Nephron progenitor cell (in vitro differentiated cells): Measurements from ENCODE around the gene ARMC3.

Experiments used
- DNase-seq: peaks from one replicate; pipeline ENCODE4 v3.0.0; 2021
- H3K27ac Mint-ChIP-seq: 2 replicates; pipeline ENCODE4 v1.8.0; 2021; ENCODE audit warnings: mild to moderate bottlenecking, moderate library complexity, mixed read lengths
- H3K27me3 Mint-ChIP-seq: 2 replicates; pipeline ENCODE4 v1.8.0; 2021; ENCODE audit warnings: mild to moderate bottlenecking, low read depth, mixed read lengths; ENCODE audit not compliant: poor library complexity
- H3K36me3 Mint-ChIP-seq: 2 replicates; pipeline ENCODE4 v1.8.0; 2021; ENCODE audit warnings: low read depth, mixed read lengths
- H3K4me1 Mint-ChIP-seq: 2 replicates; pipeline ENCODE4 v1.8.0; 2021; ENCODE audit warnings: mixed read lengths
- H3K4me3 Mint-ChIP-seq: 2 replicates; pipeline ENCODE4 v1.8.0; 2021; ENCODE audit warnings: mild to moderate bottlenecking, moderate library complexity, mixed read lengths
- H3K9me3 Mint-ChIP-seq: 2 replicates; pipeline ENCODE4 v1.8.0; 2021; ENCODE audit warnings: mild to moderate bottlenecking, moderate library complexity, mixed read lengths
- TF ChIP-seq, protein P1 (sequence below): fragments of 200-600 bp; sonication (generic); IDR thresholded peaks from 2 replicates; pipeline ENCODE4 v1.5.0; 2021; ENCODE audit warnings: antibody characterized with exemption

ARMC3 gene

DNA sequence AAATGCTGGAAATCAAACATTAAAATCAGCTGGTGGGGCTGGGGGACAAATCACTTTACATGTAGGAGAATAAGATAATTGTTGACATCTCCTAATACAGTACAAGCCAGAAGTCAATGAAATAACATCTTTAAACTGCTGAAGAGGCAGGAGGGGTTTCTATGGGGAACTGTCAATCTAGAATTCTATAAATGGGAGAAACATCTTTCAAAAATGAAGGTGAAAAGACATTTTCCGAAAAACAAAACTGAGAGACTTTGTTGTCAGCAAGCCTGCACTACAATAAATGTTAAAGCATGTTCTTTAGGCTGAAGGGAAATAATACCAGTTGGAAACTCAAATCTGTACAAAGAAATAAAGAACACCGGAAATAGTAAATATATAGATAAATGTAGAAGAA is 150.3 kb downstream of the ARMC3 start:
- H3K36me3 Mint-ChIP-seq, result peaks cover 22% of the 10 kb centered on the region
- no peak for DNase-seq
- H3K4me1 Mint-ChIP-seq, result peaks cover 75% of the 10 kb centered on the region
- H3K27me3 Mint-ChIP-seq, result peaks cover 4% of the 10 kb centered on the region
- H3K27ac Mint-ChIP-seq, result no peak overlapping the region
- peaks cover 30% of the 10 kb centered on the region for H3K9me3 Mint-ChIP-seq
- no peak overlapping the region for H3K4me3 Mint-ChIP-seq
- TF ChIP-seq, protein P1, sequence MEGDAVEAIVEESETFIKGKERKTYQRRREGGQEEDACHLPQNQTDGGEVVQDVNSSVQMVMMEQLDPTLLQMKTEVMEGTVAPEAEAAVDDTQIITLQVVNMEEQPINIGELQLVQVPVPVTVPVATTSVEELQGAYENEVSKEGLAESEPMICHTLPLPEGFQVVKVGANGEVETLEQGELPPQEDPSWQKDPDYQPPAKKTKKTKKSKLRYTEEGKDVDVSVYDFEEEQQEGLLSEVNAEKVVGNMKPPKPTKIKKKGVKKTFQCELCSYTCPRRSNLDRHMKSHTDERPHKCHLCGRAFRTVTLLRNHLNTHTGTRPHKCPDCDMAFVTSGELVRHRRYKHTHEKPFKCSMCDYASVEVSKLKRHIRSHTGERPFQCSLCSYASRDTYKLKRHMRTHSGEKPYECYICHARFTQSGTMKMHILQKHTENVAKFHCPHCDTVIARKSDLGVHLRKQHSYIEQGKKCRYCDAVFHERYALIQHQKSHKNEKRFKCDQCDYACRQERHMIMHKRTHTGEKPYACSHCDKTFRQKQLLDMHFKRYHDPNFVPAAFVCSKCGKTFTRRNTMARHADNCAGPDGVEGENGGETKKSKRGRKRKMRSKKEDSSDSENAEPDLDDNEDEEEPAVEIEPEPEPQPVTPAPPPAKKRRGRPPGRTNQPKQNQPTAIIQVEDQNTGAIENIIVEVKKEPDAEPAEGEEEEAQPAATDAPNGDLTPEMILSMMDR, result no peak

DNA sequence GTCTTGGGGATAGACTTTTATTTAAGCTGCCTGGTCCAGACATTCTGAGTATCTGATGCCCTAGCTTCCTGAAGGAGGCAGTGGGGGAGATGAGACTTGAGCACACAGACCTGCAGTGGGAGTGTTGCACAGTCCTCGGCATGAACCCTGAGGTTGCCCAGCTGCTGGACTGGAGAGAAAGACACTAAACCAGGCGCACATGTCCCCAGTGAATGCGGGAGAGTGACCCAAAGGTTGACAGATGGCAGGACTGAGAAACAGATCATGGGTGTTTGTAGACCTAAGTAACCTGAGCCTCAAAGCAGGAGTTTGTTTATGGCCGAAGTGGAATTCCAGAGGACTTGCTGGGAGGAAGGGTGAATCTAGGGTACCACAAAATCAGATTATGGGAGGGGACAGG is 151.8 kb downstream of the ARMC3 start:
- Mint-ChIP-seq H3K27ac (peak overlapping the region; percentile 52), H3K9me3 (peaks cover 30% of the 10 kb centered on the region), H3K27me3 (peaks cover 1% of the 10 kb centered on the region), H3K4me3 (peak overlapping the region; percentile 26), H3K4me1 (peaks cover 70% of the 10 kb centered on the region), H3K36me3 (peaks cover 20% of the 10 kb centered on the region)
- DNase-seq, result peak; percentile 50
- TF ChIP-seq, protein P1, result no peak

DNA sequence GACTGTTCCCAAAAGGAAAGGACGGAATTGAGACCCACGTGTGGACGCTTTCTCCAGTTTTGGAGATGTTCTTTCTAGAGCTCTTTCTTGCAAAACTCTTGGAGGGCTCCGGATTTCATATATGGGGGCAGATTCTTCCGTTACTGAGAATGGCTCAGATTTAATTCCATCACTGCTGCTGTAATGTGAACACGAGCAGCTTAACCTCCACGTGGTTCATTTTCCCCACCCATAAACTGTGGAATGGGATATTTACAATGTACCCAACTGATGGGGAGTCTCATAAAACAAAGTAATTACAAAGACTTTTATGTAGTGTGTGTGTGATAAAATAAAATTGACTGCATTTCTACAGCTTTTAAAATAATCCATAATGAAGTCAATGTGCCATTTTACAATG is 152.4 kb downstream of the ARMC3 start:
- Mint-ChIP-seq H3K27ac (peak overlapping the region; percentile 52), H3K4me1 (peaks cover 65% of the 10 kb centered on the region), H3K27me3 (peaks cover 4% of the 10 kb centered on the region), H3K36me3 (peaks cover 19% of the 10 kb centered on the region), H3K4me3 (peak overlapping the region; percentile 23), H3K9me3 (peaks cover 29% of the 10 kb centered on the region)
- DNase-seq, result no peak
- TF ChIP-seq, protein P1, result no peak

DNA sequence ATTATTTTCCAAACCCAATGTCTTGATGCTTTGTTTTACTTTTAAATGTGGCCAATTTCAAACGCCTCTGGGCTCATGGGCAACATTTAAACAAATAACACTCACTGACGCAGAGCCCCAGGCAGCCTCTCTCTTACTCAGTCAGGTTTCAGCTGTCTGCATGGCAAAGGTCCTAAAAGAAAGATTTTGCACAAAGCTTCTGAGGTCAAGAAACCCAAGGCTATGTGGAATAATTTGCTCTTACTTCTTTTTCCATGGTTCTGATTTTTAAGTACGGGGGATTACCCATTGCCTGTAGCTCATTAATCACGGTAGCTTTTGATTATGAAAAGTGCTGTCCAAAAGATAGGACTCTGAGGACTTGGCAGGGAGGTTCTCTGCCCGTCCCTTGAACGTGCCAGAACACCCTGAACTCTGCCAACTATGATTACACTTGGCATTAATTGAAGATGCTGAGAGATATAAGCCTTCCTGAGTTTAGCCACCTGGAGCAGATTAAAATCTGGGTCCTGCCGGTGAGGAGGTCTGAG is 153.4 kb downstream of the ARMC3 start:
- Mint-ChIP-seq H3K4me3 (no peak overlapping the region), H3K27ac (peak overlapping the region; percentile 85), H3K36me3 (peaks cover 12% of the 10 kb centered on the region), H3K4me1 (peaks cover 59% of the 10 kb centered on the region), H3K9me3 (peaks cover 24% of the 10 kb centered on the region), H3K27me3 (peaks cover 4% of the 10 kb centered on the region)
- DNase-seq, result no peak
- TF ChIP-seq, protein P1, result no peak

DNA sequence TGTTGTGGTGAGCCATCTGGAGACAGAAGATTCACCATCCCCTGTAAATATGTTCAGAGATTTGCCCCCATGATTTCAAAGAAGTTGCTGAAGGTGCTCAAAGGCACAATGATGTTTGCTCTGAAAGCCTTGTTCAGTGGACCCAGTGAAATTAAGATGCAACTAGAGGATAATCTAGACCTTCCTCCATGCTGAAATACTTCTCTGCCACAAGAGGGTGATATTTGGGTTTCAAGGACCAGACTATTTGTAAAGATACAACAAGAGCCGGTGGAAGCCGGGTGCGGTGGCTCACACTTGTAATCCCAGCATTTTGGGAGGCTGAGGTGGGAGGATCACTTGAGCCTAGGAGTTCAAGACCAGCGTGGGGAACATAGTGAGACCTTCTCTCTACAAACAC is 154.0 kb downstream of the ARMC3 start:
- TF ChIP-seq, protein P1, result no peak
- H3K4me3 Mint-ChIP-seq, result no peak overlapping the region
- H3K36me3 Mint-ChIP-seq, result peaks cover 12% of the 10 kb centered on the region

More for the DNA sequence above, 154.0 kb downstream of the ARMC3 start:
- H3K9me3 Mint-ChIP-seq, result peaks cover 18% of the 10 kb centered on the region
- no peak overlapping the region for H3K27ac Mint-ChIP-seq
- DNase-seq, result no peak
- peaks cover 4% of the 10 kb centered on the region for H3K27me3 Mint-ChIP-seq
- peaks cover 53% of the 10 kb centered on the region for H3K4me1 Mint-ChIP-seq
